ENCODE results near the gene BMS1.
"Not testable (repeated sequence)": the region's sequence is repeated elsewhere in the genome, so short reads cannot be mapped to it uniquely, and the experiment has no call there.

DNA sequence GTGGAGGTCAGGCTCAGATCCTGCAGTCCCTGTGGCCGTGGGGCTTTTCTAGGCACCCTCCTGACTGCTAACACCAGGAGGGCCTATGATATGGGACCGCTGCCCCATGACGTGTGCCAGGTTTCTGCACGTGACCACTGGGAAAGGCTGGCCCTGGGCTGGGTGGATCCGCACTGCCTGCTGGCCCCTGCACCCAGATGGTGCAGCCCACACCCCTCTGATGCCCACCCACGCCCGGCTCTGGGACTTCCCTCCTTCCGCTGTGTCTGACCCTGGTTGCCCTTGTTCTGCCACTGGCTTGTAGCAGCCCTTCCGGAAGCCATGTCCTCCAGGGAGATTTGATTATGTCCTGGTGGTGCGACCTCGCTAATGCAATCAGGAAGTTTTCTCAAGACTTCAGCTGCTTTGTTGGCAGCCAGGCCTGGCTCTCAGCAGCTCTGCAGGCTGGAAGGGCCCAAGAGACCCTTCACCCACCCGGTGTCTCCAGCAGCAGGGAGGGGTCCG, 88.6 kb downstream of the BMS1 start:
- TF ChIP-seq, protein P1, sequence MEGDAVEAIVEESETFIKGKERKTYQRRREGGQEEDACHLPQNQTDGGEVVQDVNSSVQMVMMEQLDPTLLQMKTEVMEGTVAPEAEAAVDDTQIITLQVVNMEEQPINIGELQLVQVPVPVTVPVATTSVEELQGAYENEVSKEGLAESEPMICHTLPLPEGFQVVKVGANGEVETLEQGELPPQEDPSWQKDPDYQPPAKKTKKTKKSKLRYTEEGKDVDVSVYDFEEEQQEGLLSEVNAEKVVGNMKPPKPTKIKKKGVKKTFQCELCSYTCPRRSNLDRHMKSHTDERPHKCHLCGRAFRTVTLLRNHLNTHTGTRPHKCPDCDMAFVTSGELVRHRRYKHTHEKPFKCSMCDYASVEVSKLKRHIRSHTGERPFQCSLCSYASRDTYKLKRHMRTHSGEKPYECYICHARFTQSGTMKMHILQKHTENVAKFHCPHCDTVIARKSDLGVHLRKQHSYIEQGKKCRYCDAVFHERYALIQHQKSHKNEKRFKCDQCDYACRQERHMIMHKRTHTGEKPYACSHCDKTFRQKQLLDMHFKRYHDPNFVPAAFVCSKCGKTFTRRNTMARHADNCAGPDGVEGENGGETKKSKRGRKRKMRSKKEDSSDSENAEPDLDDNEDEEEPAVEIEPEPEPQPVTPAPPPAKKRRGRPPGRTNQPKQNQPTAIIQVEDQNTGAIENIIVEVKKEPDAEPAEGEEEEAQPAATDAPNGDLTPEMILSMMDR (IDR thresholded peaks at IDR 0.05) = not testable (repeated sequence)
- TF ChIP-seq EP300, POLR2A (IDR thresholded peaks at IDR 0.05): not testable (repeated sequence)

All from sigmoid colon (tissue), 4 donors.